ENCODE measurements around the gene VAPB. TPM values are rescaled to one million over a fixed set of nuclear protein-coding genes. Genes with fewer than 3 reads are reported as not detected.
A peak's percentile ranks its signal among the peaks of the same experiment; 100 is the strongest.

VAPB gene
- total RNA-seq, 2 donors from 2014 or later, result 30.0 to 34.3 TPM

GRCh38 chr20:58485393-58485792 lies 96.4 kb downstream of the VAPB start:
- peaks cover 0 to 2% of the 10 kb centered on the region in 2 donors for H3K4me1 Mint-ChIP-seq (ENCODE audit: low read depth in 2 of 2)

DNA sequence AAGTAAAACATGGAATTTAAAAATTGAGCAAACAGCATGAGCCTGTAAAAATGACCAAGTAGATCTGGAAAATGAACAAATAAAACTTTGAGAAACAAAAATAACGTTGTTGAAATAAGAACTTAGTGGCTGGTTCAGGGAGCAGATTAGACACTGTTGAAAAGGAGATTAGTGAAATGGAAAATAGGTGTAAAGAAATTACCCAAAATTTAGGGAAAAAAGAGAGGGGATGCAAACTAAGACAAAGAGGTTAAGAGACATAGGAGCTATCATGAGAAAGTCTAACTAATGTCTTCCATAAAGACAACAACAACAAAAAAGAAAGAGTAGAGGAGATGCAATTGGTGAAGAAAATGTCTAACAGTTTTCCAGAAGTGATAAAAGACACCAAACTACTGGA lies 97.2 kb downstream of the VAPB start:
- peaks cover 20% of the 10 kb centered on the region for H3K36me3 Mint-ChIP-seq
- peaks cover 19 to 23% of the 10 kb centered on the region in 2 donors for H3K27me3 Mint-ChIP-seq
- DNase-seq (ENCODE audit: low spot score) (no peak), ATAC-seq (no peak)
- peaks cover 10% of the 10 kb centered on the region for H3K9me3 Mint-ChIP-seq
- H3K27ac Mint-ChIP-seq, result no peak overlapping the region
- no peak overlapping the region for H3K4me3 Mint-ChIP-seq
- H3K4me1 Mint-ChIP-seq (ENCODE audit: low read depth in 2 of 2), result peaks cover 0 to 2% of the 10 kb centered on the region in 2 donors

More at GRCh38 chr20:58485393-58485792, 96.4 kb downstream of the VAPB start:
- ATAC-seq (no peak), DNase-seq (ENCODE audit: low spot score) (no peak)
- Mint-ChIP-seq H3K4me3 (no peak overlapping the region), H3K9me3 (peaks cover 10% of the 10 kb centered on the region), H3K27ac (no peak overlapping the region), H3K27me3 (peaks cover 17 to 19% of the 10 kb centered on the region in 2 donors), H3K36me3 (peaks cover 20% of the 10 kb centered on the region)

GRCh38 chr20:58492074-58492718 lies 103.2 kb downstream of the VAPB start:
- no peak overlapping the region for H3K4me3 Mint-ChIP-seq
- no peak for DNase-seq (ENCODE audit: low spot score)
- H3K27me3 Mint-ChIP-seq, result peaks cover 10 to 16% of the 10 kb centered on the region in 2 donors
- peaks cover 4% of the 10 kb centered on the region for H3K9me3 Mint-ChIP-seq
- no peak overlapping the region for H3K27ac Mint-ChIP-seq
- no peak for ATAC-seq
- peaks cover 7% of the 10 kb centered on the region for H3K36me3 Mint-ChIP-seq
- no peaks in the 10 kb centered on the region for H3K4me1 Mint-ChIP-seq (ENCODE audit: low read depth in 2 of 2)

DNA sequence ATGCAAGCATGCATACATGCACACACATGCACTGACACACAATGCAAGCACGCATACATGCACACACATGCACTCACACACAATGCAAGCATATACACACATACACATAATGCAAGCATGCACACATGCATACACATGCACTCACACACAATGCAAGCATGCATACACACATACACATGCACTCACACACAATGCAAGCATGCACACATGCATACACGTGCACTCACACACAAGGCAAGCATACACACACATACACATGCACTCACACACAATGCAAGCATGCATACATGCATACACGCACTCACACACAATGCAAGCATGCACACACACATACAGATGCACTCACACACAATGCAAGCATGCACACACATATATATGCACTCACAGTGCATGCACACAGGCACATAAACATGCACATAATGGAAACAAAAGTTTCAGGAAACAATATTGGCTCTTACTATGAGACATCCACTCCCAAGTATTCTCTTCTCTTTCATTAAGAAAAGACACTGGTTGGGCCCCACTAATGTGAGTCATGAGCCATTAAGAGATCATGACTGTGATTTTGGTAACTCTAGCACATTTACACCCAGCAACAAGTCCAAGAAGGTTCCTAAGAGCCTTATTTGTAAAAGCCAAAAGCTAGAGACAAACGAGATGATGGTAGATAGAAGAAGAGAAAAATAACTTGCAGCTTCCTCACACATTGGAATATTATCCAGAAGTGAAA lies 103.9 kb downstream of the VAPB start:
- Mint-ChIP-seq H3K4me1 (ENCODE audit: low read depth in 2 of 2) (no peaks in the 10 kb centered on the region), H3K27me3 (peaks cover 10 to 16% of the 10 kb centered on the region in 2 donors), H3K4me3 (no peak overlapping the region), H3K9me3 (peaks cover 4% of the 10 kb centered on the region), H3K27ac (no peak overlapping the region), H3K36me3 (peaks cover 7% of the 10 kb centered on the region)
- no peak for DNase-seq (ENCODE audit: low spot score)
- ATAC-seq, result no peak

DNA sequence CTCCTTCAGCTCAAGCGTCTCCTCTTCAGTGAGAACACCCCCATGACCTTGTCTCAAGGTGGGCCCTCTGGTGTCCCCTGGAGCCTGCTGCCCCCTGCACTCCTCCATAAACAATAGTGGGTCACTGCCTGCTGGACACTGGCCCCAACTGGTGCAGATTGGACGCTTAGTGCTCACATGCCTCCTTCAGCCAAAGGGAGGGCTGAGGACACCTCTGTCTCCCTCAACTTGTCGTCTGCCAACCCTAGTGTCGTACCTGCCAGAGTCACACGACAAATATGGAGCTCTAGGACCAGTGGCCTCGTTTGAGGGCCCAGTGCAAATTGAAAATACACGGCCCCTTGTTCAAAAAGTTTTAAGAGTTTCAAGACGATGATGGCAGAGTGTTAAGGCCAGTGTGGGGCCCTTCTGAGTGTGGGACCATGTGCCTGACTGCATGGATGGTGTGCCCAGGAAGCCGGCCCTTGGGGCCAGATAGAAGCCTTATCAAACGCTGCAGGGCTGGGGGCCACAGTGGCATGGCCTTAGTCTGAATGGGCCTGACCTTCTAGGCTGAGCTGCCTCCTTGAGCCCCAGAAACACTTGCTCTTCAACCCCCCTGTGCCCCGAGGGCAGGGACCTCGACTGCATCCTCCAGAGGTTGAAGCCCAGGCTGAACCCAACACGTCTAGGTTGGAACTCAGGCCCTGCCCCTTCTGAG lies 106.0 kb downstream of the VAPB start:
- Mint-ChIP-seq H3K27ac (no peak overlapping the region), H3K4me1 (ENCODE audit: low read depth in 2 of 2) (no peaks in the 10 kb centered on the region), H3K4me3 (no peak overlapping the region), H3K27me3 (peaks cover 8 to 12% of the 10 kb centered on the region in 2 donors), H3K9me3 (no peaks in the 10 kb centered on the region), H3K36me3 (no peaks in the 10 kb centered on the region)
- DNase-seq (ENCODE audit: low spot score) (no peak), ATAC-seq (no peak)

DNA sequence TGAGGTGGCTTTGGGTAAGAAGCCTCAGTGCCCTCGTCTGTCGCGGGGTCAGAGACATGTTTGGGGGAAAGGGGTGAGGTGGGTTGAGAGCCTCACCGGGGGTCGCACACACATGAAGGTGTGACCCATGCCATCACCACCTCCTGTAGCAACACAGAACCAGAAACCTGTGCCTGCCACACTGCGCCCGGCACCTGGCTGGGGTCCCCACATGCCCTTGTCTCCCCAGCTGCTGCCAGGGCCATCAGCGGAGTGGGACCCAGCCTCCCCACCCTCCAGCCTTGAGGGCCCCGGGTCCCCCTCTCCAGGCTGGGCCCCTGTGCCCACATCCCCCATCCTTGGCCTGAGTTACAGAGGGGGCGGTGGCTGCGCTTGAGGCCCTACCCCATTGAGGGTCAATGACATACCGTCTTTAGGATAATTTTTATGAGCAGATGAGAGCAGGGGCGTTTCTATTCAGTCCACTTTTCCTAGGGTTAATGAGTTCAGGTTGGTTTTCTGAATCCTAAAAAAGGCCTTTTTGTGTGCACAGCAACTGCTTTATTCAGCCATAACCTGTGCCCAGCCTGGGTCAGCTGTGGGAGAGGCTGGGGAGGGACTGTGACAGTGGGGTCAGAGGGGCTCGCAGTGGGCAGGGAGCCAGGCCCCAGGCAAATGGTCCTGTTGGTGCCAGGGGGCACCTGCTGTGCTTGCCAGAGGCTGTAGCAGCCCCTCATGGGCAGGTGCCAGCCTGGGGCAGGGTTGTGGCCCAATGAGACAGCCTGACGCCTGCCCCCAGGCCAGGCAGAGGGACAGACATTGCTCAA lies 106.8 kb downstream of the VAPB start:
- H3K27me3 Mint-ChIP-seq, result peaks cover 2 to 14% of the 10 kb centered on the region in 2 donors
- H3K36me3 Mint-ChIP-seq, result no peaks in the 10 kb centered on the region
- H3K4me1 Mint-ChIP-seq (ENCODE audit: low read depth in 2 of 2), result no peaks in the 10 kb centered on the region
- ATAC-seq, result no peak
- H3K27ac Mint-ChIP-seq, result no peak overlapping the region
- no peak overlapping the region for H3K4me3 Mint-ChIP-seq
- H3K9me3 Mint-ChIP-seq, result no peaks in the 10 kb centered on the region
- no peak for DNase-seq (ENCODE audit: low spot score)

GRCh38 chr20:58496429-58496769 lies 107.4 kb downstream of the VAPB start:
- Mint-ChIP-seq H3K4me3 (no peak overlapping the region), H3K27me3 (peaks cover 0 to 14% of the 10 kb centered on the region in 2 donors), H3K27ac (no peak overlapping the region), H3K36me3 (no peaks in the 10 kb centered on the region), H3K4me1 (ENCODE audit: low read depth in 2 of 2) (no peaks in the 10 kb centered on the region), H3K9me3 (no peaks in the 10 kb centered on the region)
- DNase-seq (ENCODE audit: low spot score) (no peak), ATAC-seq (no peak)

DNA sequence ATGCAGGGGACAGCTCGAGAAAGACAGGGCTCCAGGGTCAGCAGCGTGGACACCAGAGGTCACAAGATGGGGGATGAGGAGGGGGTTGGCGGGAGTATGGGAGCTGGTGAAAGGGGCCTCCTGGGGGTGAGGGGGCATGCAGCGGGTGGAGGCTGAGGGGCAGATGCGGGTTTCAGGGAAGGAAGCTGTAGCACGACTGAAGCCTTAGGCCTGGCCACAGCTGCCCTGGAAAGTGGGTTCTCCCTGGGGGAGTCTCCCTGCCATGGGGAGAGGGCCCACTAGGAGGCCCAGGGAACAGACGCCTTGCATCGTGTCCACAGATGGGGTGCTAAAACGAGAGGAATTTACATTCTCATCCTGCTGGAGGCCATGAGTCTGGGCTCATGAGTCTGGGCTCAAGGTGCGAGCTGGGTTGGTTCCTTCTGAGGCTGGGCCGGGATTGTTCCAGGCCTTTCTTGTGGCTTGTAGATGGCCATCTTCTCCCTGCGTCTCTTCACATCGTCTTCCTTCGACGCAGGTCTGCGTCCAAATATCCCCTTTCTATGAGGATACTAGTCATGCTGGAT lies 108.1 kb downstream of the VAPB start:
- peaks cover 0 to 10% of the 10 kb centered on the region in 2 donors for H3K27me3 Mint-ChIP-seq
- DNase-seq (ENCODE audit: low spot score) (no peak), ATAC-seq (no peak)
- no peaks in the 10 kb centered on the region for H3K9me3 Mint-ChIP-seq
- H3K4me1 Mint-ChIP-seq (ENCODE audit: low read depth in 2 of 2), result no peaks in the 10 kb centered on the region
- H3K4me3 Mint-ChIP-seq, result no peak overlapping the region
- H3K36me3 Mint-ChIP-seq, result no peaks in the 10 kb centered on the region
- no peak overlapping the region for H3K27ac Mint-ChIP-seq

DNA sequence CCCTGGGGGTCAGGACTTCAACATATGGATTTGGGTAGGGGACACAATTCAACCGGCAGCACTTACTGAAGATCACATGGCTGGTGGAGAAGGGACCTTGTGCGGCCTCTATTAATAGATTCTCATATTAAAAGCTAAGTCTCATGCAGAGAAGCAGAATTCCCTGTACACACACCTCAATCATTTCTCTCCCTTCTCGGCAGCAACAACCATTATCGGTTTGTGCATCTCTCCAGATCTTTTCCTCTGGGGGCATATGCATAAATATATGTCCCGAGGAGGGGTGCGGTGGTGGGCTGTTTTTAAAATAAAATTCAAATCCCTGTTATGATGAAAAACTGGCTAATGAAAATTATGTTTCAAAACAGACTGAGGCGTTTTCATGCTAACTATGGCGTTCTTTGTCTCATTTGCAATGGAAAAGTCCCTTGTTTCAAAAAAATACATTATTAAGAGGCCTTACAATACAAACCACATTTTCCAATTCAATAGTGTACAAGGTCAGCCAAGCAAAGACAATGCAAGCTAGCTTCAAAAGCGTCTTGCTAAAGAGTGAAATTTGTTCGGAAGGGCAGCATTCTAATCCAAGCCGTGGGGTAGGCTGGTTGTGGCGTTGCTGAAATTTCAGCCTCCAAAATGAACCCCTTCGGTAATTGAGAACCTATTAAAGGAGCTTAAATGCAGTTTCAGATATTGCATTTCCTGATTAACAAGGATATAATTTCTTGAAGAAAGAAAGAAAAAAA lies 108.9 kb downstream of the VAPB start:
- H3K36me3 Mint-ChIP-seq, result no peaks in the 10 kb centered on the region

DNA sequence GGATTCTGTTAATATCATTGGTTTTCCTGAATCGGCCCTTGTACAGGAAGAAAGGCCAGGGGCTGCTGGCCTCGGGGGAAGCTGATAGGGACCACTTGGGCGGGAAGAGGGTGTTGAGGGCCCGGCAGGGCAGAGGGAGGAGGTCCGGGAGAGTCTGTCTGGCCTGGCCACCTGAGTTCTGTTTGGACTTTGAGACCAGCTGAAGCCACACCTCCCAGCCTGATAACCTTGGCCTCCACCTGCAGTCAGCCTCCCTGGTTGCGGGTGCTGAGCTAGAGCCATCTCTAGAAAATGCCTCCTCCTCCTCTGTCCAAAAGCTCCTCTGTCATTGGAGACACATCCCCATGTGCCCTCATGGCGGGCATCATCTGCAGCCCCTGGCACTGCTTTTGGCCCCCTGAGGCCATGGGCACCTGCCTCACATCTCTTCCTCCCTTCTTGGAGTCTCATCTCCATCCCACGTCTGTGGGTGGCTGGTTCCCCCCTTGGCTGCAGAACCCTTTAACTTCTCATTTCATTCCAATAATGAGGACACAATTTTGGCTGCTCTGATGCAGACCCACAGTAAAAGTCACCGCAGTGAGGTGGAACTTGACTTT lies 109.5 kb downstream of the VAPB start:
- Mint-ChIP-seq H3K9me3 (no peaks in the 10 kb centered on the region), H3K4me1 (ENCODE audit: low read depth in 2 of 2) (no peaks in the 10 kb centered on the region), H3K36me3 (no peaks in the 10 kb centered on the region), H3K27ac (no peak overlapping the region), H3K27me3 (peaks cover 0 to 10% of the 10 kb centered on the region in 2 donors), H3K4me3 (no peak overlapping the region)
- ATAC-seq (peak in 1 of 2 donors; percentile 11), DNase-seq (ENCODE audit: low spot score) (no peak)

More for the DNA sequence above, 108.9 kb downstream of the VAPB start:
- H3K27me3 Mint-ChIP-seq, result peaks cover 0 to 10% of the 10 kb centered on the region in 2 donors
- ATAC-seq, result no peak
- H3K4me1 Mint-ChIP-seq (ENCODE audit: low read depth in 2 of 2), result no peaks in the 10 kb centered on the region
- H3K4me3 Mint-ChIP-seq, result no peak overlapping the region
- no peak overlapping the region for H3K27ac Mint-ChIP-seq
- no peak for DNase-seq (ENCODE audit: low spot score)
- no peaks in the 10 kb centered on the region for H3K9me3 Mint-ChIP-seq

DNA sequence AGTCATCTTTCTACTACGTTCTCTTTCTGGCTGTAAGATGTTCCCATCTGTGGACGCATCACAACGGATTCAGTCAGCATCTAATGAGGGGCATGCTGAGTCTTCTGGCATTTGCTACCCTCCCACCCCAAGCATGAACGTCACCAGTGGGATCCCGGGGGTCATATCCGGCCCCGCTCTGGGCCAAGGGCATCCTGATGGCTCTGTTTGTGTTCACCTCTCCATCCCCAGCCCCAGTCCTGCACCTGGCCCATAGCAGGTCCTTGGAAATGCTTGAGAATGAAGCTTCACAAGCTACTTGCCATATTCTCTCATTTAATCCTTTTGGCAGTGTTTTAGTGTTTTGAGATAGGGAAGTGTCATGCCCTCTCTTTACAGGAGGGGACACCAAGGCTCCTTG lies 111.2 kb downstream of the VAPB start:
- Mint-ChIP-seq H3K4me1 (ENCODE audit: low read depth in 2 of 2) (no peaks in the 10 kb centered on the region), H3K27me3 (peaks cover 0 to 10% of the 10 kb centered on the region in 2 donors), H3K4me3 (no peak overlapping the region), H3K9me3 (no peaks in the 10 kb centered on the region), H3K36me3 (peaks cover under 1% of the 10 kb centered on the region), H3K27ac (no peak overlapping the region)
- ATAC-seq (no peak), DNase-seq (ENCODE audit: low spot score) (no peak)

Measured in natural killer cell treated with Interleukin-12 subunit alpha and Interleukin-12 subunit beta and Interleukin-15 and Interleukin-18, amount 100 ng/mL, for 72 hours (primary cell).